Calu3 (cell line): ENCODE measurements around the gene GIMAP5. TPM values are rescaled to one million over a fixed set of nuclear protein-coding genes. Genes with fewer than 3 reads are reported as not detected.

Source experiments
- BruUV-seq: library from RNA; stranded (reverse); fragments of 400-500 nt; replicated peaks from 2 replicates; lab custom pipeline; 2021; lab: Mats Ljungman, UMichigan
- CTCF ChIA-PET: fragments of 300-600 bp; sonication (Branson Sonifier 250); formaldehyde crosslinking; loops from one replicate; lab custom pipeline; 2022; ENCODE audit warnings: antibody characterized with exemption; lab: Charles Lee
- DNase-seq: peaks from one replicate; pipeline ENCODE4 v3.0.0; 2022
- H3K27ac Mint-ChIP-seq: one replicate; pipeline ENCODE4 v1.8.0; 2022; ENCODE audit warnings: mixed read lengths; ENCODE audit not compliant: unreplicated experiment
- H3K27me3 Mint-ChIP-seq: one replicate; pipeline ENCODE4 v1.8.0; 2022; ENCODE audit warnings: mixed read lengths; ENCODE audit not compliant: unreplicated experiment
- H3K36me3 Mint-ChIP-seq: one replicate; pipeline ENCODE4 v1.8.0; 2022; ENCODE audit warnings: mild to moderate bottlenecking, moderate library complexity, mixed read lengths; ENCODE audit not compliant: insufficient read depth, unreplicated experiment
- H3K4me1 Mint-ChIP-seq: one replicate; pipeline ENCODE4 v1.8.0; 2022; ENCODE audit warnings: mild to moderate bottlenecking, low read depth, mixed read lengths; ENCODE audit not compliant: unreplicated experiment
- H3K4me3 Mint-ChIP-seq: one replicate; pipeline ENCODE4 v1.8.0; 2022; ENCODE audit warnings: mild to moderate bottlenecking, low read depth, moderate library complexity, mixed read lengths; ENCODE audit not compliant: unreplicated experiment
- H3K9me3 Mint-ChIP-seq: one replicate; pipeline ENCODE4 v1.8.0; 2022; ENCODE audit warnings: low read depth, mixed read lengths; ENCODE audit not compliant: unreplicated experiment
- CTCF ChIP-seq: fragments of 200-600 bp; IDR thresholded peaks from one replicate; pipeline ENCODE4 v1.8.0; 2022; ENCODE audit warnings: antibody characterized with exemption; ENCODE audit not compliant: unreplicated experiment
- intact Hi-C: fragments of 100-400 bp; cut with micrococcal nuclease; formaldehyde crosslinking; loops from one replicate; pipeline ENCODE4 v1.10.0; 2022; ENCODE audit not compliant: unreplicated experiment
- total RNA-seq: library from RNA; stranded (reverse); gene quantifications from 2 replicates; pipeline ENCODE4 v1.2.3, GENCODE V29; 2022

Gene GIMAP5
- total RNA-seq, 1 experiment from 2014 or later: not detected

- DNase-seq: no peak
- TF ChIP-seq CTCF: no peak
- H3K27ac Mint-ChIP-seq: no peak overlapping the region
- CTCF ChIA-PET: no interaction called here
- no peak overlapping the region for H3K4me3 Mint-ChIP-seq
- H3K27me3 Mint-ChIP-seq: peaks cover 63% of the 10 kb centered on the region
- no peaks in the 10 kb centered on the region for H3K4me1 Mint-ChIP-seq
- no peaks in the 10 kb centered on the region for H3K9me3 Mint-ChIP-seq
- H3K36me3 Mint-ChIP-seq: no peaks in the 10 kb centered on the region
- intact Hi-C loops: no loop called here
- BruUV-seq: no TSS peak
Measured at GRCh38 chr7:150734254-150734653, 3.0 kb upstream of the GIMAP5 start.

GRCh38 chr7:150735596-150736358 is 1.4 kb upstream of the GIMAP5 start:
- Mint-ChIP-seq H3K4me1 (no peaks in the 10 kb centered on the region), H3K27me3 (peaks cover 78% of the 10 kb centered on the region), H3K9me3 (no peaks in the 10 kb centered on the region), H3K36me3 (no peaks in the 10 kb centered on the region), H3K27ac (no peak overlapping the region), H3K4me3 (no peak overlapping the region)
- BruUV-seq: no TSS peak
- intact Hi-C loops: no loop called here
- TF ChIP-seq CTCF: no peak
- DNase-seq: no peak
- CTCF ChIA-PET: no interaction called here

- Mint-ChIP-seq H3K9me3 (no peaks in the 10 kb centered on the region), H3K36me3 (no peaks in the 10 kb centered on the region), H3K27ac (no peak overlapping the region), H3K4me1 (no peaks in the 10 kb centered on the region), H3K4me3 (no peak overlapping the region), H3K27me3 (peaks cover 83% of the 10 kb centered on the region)
- DNase-seq: no peak
- no peak for TF ChIP-seq CTCF
- BruUV-seq: no TSS peak
- intact Hi-C loops: no loop called here
- CTCF ChIA-PET: no interaction called here
Measured at GRCh38 chr7:150736864-150737263, 354 bp upstream of the GIMAP5 start.

- Mint-ChIP-seq H3K4me3 (no peak overlapping the region), H3K36me3 (no peaks in the 10 kb centered on the region), H3K27me3 (peaks cover 83% of the 10 kb centered on the region), H3K4me1 (no peaks in the 10 kb centered on the region), H3K27ac (no peak overlapping the region), H3K9me3 (no peaks in the 10 kb centered on the region)
- no TSS peak for BruUV-seq
- intact Hi-C loops: no loop called here
- DNase-seq: no peak
- CTCF ChIA-PET: interaction anchor here (0.7 to 1.0 kb wide), 2 partner anchors 19 to 21 kb away, joined by 3 read pairs; no protein-coding TSS in a partner anchor
- no peak for TF ChIP-seq CTCF
Measured at GRCh38 chr7:150738092-150738491, 874 bp downstream of the GIMAP5 start.
